Activated CD4-positive, alpha-beta T cell treated with anti-CD3 and anti-CD28 coated beads for 4 hours (primary cell): Measurements from ENCODE around the gene CLTCL1.

ENCODE experiments used
- DNase-seq, 2 donors: peaks; one replicate each; pipeline ENCODE4 v3.0.0-alpha.2; 2020

The CLTCL1 gene

DNA sequence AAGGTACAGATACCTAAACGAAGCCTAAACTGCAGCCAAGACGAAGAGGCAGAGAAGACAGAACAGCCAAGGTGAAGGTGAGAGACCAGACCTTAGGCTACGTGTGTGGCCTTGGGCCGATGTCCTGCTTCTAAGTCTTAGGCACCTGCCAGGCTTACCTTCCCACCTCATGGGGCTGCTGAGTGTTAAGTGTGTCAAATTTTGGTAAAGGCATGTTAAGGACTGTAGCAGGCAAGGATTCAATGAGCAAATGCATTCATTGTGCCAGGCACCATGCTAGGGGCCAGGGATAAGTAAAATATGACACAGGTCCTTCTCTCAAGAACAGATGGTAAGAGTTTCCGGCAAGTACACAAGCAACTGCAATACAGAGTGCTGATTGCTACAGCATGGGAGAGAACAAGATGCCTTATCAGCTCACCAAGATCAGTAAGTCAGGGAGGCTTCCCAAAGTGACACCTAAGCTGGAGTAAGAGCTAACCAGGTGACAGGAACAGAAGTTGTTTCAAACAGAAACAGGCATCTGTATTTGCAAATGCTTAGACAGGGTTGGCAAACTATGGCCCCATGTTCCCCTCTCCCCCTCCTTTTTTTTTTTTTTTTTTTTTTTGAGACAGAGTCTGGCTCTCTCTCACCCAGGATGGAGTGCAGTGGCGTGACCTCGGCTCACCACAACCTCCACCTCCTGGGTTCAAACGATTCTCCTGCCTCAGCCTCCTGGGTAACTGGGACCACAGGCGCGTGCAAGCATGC lies 46.7 kb downstream of the CLTCL1 start:
- no peak for DNase-seq

DNA sequence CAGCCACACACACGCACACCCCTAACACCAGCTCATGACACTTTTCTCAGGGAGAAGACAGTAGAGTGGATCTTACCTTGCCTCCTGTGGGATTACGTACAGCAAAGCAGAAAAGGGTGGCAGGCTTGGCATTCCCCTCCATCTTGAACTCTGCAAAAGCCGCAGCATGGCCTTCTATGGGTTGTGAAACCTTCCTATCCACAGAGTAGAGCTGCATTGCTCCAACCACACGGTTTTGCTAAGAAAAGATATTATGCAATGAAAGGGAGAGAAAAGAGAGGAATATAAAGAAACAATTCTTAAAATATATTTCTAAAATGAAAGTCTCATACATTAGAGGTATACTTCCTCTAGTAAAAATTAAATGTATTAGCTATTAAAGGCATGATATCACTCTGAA lies 48.8 kb downstream of the CLTCL1 start:
- DNase-seq = no peak

DNA sequence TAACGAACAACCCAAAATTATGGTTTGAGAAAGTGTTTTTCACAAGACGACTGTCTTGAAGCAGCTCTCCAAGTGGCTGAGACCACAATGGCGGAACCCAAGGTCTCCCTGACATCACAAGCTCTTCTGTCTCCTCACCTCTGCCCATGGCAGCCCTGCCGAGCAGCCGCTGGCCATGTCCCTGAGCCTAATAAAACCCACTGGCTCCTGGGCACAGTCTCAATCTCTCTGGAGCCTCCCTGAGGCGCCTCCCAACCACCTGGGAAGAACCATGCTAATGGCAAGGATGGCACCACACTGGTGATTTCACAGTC lies 50.0 kb downstream of the CLTCL1 start:
- DNase-seq = no peak

DNA sequence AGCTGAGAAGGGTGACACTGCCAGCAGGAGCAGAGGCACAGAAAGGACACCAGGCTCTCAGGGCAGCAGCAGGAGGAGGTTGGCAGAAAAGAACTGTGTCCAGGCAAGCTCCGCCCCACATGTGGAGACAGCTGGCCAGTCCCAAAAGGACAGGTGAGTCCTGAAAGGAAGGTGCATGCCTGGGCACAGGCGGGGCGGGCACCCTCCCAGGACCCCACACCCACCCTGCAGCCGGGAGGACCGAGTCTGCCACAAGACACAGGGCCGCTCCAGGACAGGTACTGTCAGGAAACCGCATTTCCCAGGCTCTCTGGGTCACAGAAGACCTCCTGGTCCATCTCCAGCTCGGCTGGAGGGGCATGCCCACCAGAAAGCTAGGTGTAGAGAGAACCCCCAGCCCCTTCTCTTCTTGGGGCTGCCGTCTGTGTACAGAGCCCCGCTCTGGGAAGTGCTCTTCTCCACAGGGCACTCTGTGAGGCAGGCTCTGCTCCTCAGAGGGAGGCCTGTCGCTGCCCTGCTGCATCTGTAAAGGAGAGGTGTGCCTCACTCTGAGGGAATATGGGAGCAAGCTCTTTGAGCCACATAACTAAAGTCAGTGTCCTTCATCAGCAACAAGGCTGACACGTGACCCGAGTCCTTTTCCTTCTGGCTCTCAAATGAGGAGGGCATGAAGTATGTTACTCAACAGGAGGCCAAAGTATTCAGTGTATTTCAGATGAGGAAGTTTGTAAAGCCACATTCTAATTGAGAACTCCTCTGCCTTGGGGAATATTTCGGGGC lies 50.5 kb downstream of the CLTCL1 start:
- DNase-seq = no peak

DNA sequence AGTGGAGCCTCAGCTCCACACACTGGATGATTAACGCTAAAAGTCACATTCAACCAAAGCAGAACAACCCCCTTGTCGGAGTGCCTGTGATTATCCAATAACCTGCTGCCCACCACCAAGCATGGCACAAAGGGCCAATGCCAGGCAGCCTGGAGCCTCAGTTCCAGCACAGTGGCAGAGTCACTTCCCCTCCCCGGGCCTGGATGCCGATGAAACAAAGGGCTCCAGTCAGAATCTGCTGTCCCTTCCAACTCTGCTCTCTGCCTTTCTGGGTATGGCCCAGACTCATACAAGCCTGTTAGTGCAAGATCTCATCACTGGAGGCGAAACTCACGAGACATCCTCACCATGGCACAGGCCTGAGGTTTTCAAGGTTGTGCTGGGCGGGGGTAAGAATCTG lies 52.1 kb downstream of the CLTCL1 start:
- no peak for DNase-seq

DNA sequence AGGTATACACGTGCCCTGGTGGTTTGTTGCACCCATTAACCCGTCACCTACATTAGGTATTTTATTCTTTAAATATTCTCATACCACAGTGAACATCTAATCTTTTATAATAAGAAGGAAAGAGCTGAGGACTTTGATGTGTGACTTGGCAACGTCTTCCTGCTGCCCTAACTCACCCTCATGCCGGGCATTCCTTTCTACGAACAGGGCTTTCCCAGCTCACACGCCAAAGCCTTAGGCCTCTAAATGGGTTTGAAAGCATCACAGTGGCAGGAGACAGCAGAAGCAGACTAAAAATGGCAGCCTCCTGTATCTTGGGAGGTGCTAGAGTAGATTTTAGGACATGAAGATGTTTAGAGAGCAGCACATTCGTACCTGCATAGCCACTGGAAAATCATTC lies 52.6 kb downstream of the CLTCL1 start:
- no peak for DNase-seq

DNA sequence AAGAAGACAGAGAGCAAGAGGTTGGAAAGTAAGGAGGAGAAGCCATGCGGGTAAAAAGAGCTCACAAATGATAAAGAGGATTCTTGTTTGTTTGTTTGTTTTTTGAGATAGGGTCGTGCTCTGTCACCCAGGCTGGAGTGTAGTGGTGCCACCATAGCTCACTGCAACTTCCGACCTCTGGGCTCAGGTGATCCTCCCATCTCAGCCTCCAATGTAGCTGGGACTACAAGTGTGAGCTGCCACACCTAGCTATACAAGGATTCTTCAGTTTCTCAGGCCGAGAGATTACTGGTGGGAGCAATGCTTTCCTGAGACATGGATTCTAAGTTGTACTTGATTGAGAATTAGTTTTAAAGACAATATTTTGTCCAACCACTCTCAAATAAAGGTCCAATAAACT lies 55.6 kb downstream of the CLTCL1 start:
- DNase-seq = no peak

DNA sequence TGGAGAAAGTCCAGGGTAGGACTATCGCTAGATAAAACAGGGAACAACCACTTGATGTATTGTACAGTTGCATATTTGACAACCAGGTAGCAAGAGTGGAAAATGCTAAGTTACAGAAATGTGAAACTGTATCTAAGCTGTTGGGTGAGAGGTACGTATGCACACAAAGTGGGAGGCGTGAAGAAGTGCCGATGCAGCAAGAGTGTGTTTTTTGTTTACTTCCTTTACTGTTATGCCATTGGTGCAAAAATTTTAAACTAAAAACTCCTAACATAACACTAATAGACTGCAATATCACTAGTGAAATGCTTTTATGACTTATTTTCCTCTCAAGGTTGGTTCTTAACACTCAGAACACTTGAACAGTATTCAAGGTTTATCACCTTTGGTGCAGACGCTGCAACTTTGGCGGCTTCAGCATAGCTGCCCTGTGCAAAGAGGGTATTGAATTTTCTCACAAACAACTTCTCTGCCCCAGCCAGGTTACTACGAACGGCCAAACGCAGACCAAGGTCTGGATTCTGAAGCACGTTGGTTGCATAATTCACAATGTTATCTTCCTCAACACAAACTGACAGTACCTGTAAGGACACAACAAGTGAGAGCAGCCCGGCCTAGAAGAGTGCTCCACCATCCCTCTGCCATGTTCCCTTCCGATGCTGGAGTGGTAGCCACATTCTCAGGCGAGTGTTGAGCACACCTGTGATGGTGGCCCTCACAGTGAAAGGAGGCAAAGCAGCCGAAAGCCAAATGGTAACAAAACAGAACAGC lies 57.2 kb downstream of the CLTCL1 start:
- DNase-seq = no peak

DNA sequence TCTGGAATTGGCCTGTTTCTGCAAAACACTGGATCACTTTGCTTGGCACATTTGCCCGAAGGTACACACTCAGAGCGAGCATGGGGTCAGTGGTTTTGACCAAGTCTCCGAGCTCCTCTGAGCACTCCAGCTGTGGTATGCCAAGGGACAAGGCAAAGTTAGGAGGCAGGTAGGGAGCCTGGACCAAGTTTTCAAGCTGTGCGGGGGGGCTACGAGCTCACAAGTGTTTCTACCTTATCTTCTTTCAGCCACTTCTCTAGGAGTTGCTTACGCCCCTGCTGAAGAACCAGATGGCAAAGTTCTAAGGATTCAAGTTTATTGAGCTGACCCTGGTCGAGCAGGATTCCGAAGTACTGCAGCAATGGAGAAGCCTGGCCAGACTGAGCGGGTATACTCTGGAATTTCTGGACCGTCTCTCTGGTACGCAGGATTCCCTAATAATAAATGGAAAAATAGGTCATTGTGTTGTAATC lies 58.3 kb downstream of the CLTCL1 start:
- DNase-seq = no peak

DNA sequence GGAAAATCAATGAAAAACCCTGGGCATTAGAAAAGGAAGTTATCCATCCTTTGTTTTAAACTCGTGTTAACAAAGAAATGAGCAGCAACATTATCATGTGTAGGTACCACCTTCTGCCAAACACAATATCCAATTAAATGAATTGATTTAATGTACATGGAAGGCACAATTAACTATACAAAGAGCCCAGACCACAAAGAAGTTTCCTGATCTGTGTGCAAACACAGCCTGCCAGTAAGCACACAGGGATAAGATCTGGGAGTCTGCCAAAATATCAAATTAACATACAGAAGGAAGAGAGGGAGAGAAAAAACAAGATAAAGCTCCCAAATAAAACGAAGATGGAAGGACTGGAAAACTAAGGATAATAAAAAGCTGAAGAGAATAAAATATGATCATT lies 58.9 kb downstream of the CLTCL1 start:
- no peak for DNase-seq

DNA sequence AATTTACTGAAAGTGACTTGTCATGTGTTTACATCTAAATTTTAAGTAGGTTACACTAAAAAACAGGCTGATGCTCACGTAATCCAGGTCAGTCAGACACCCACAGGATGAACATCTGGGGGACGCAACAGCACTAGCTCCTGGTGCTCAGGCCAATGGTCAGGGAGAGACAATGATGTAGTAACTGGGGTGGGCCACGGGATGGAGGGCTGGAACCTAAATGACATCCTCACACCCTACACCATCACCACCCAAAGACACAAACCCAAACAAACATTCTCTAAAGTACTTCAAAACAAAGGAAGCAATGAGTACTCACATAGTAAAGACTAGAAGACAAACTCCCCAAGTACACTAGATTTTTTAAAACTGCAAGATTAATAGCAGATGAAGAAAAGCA lies 59.5 kb downstream of the CLTCL1 start:
- DNase-seq = no peak

DNA sequence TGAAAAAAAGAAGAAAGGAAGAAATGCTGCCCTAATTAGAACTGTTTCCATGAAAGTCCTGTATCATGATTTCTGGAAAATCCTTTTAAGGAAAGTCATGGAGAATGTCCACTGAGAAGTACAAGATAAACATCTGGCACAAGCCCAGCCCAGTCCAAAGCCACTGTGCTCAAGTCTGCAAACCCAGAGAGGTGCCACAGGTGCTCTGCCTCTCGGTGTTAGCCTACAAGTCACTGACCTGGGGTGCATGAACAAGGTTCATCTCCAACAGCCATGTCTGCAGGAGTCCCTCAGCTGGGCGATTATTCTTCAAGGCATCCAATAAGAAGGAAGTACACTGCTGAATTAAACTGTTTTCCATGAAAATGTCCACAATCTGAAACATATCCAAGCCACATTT lies 61.9 kb downstream of the CLTCL1 start:
- DNase-seq = no peak

DNA sequence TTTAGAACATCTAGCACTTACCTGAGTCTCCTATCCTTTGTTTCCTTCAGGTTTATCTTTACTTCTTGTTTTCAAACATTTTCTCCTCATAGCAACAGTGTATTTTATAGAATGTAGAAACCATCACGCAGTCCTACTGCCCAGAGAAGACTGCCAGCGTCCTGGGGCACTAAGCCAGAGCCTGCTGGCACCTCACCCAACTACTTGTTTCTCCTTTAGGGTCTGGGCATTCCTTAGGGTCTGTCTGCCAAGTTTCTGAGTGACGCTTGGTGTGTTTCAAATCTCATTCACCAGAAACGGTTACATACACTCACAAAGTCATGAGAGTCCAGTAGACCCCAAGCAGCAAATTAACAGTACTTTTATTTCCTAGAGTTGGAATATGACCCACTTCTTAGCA lies 63.3 kb downstream of the CLTCL1 start:
- DNase-seq = no peak

DNA sequence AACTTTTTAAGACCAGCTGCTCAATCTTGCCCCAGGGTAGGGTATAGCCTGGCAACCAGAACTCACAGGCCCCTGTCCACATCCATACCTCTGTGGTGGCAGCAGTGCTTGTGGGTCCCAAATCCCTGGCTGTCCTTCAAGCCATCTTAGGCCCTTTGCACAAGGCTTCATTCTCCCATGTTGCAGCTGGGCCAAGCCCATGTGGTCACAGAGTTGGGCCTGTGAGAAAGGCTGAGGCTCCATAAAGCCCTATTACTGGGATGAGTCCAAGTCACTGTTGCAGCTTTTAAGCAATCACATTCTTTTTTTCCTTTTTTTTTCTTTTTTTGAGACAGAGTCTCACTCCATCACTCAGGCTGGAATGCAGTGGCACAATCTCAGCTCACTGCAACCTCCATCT lies 65.1 kb downstream of the CLTCL1 start:
- no peak for DNase-seq

DNA sequence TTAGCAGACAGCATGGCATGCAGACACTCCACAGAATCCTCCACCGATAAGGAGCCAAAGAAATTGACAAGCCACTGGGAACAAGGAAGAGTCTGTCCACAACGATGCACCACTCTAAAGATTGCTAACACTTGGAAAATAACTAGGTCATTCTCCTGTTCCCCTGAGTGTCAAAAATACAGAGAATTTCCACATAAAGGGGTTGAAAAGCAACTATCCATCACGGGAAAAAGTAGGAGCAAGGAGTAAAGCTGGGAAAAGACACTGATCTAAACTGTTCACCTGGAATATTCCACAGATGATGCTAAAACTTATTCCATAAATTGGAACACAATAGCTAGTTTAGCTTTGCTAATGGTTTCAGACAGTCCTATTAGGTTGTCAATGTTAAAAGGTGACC lies 66.0 kb downstream of the CLTCL1 start:
- DNase-seq = no peak

DNA sequence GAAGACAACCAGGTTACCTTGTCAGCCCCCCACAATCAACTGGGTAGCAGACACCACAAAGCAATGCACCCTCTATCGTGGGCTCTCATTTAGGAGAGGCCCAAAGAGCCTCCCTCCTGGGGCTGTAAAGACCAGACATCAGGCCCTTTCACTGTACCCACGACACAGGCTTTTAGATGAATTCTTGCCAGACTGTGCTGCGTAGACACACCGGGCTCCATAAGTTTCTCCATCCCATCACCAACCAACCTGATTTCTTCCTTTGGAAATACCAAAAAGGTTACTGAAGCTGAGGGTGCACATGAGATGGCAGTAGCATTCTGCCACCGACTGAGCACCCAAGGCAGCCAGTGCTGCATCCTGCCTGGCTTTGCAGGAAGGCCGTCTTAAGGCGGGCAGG lies 66.5 kb downstream of the CLTCL1 start:
- DNase-seq = no peak

DNA sequence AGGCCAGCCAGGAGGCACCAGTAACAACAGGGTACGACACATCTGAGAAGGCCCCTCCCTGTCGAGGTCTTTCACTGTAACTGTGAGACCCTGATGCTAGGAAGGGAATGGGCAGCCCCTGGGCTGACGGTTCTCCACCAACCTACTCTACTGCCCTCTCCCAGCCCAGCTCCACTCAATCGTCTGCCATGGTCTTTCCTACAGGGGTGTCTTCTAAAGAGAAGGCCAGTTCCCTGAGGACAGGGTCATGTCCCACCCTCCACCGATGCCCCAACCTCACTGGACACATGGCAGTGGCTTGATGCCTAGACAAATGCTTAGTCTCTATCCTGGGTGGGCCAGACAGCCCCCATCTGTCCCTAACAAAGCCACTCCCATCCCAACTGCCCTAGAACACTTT lies 67.0 kb downstream of the CLTCL1 start:
- DNase-seq = no peak

DNA sequence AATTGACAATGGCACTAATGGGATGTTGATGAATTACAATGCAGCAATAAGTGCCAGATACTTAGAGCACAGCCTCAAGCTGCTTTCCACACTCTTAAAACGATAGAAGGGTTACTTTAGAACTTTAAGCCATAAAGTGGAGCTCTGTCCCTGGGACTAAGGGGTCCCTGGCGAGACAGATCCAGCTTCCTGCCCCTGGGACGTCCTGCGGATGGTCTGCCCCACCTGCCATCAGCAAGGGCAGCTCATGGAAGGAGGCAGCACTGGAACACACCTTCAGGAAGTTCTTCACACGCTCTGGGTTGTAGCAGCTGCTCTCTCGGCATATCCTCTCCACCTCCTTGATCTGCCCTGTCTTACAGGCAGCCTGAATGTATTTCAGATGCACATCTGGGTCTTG lies 67.9 kb downstream of the CLTCL1 start:
- DNase-seq = no peak

DNA sequence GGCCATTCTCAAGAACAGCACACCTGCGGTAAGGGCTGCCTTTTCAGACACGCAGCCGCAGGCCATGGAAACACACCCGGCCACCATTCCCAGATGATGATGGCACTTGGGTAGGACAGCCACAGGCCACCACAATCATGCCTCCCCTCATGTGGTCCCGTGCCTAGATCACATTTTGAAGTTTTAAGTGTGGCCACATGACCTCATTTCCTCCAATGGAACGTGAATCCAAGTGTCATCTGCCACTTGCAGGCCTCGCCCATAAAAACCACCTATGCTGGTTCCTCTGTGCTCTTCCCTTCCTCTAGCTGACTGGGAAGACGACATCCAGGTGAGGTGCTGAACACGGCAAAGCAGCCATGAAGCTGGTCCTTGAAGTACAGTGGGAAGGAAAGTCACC lies 68.4 kb downstream of the CLTCL1 start:
- DNase-seq = no peak

DNA sequence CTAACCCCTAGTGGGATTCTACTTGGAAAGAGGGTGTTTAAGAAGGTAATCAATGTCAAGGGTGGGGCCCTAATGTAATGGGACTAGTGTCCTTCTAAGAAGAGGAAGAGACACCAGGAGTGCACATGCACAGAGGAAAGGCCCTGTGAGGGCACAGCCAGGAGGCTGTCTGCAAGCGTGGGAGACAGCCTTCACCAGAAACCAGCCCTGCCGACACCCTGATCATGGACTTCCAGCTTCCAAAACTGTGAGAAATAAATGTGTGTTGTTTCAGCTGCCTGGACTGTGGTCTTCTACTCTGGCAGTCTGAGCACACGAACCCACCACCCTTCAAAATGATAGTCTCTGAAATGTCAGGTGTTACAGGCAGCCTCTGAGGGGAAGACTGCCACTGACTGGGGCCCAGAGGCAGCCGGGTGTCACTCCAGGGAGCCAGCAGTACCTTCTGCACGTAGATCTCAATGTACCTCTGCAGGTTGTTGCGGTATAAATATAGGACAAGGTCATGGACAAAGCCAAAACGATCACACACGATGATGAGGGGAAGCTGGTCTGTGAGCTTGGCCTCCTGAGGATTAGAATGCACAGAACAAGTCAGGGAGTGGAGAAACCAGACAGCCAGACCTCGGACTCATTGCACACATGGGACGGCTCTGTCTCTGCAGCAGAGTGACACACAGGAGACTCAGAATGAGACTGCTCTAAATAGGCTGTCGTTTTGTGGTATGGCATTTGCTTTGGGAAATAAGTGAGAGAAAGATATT lies 69.1 kb downstream of the CLTCL1 start:
- DNase-seq = no peak

DNA sequence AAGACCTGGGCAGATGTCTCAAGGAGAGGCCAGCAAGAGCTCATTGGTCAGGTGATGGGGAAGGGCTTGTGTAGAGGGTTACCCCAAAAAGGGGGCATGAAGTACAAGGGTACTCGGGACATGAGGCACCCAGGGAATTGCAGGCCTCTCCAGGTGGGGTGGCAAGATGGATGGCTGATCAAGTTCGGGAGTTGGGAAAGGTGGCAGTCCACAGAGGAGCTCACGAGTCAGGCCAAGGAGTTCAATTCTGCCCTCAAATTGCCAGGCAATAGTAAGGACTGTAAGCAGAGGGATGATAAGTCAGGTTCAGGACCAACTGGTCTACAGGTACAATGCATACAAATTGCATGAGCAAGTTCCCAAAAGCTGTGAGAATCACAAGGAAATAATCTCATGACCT lies 70.7 kb downstream of the CLTCL1 start:
- DNase-seq = no peak

DNA sequence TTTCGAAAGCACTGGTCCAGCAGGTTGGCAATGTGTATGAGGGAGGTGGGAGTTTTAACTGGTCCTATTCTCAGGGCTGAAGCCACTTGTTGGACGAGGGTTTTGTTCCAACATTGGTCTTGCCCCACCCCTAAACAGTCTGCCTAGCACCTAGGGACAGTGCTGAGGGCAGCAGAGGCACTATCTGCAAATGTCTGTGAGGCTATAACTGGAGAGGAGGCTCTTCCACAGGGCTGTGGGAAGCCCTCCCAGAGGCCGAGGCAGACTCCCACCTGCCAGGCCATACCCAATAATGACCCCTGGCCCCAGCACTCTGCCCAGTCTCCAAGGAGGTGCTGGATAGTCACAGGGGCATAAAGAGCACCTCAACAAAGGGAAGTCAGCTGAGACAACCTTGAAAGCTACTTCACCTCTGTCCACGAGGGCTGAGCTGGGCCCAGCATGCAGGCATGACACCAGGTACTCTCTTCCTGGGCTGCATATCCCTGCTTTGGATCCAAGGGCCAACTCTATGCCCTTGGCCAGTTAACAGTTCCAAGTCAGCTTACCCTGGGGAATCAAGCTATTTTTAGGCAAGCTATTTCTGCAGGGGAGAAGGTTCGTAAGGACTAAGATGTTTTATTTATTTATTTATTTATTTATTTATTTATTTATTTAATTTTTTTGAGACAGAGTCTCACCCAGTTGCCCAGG lies 72.8 kb downstream of the CLTCL1 start:
- DNase-seq = no peak

DNA sequence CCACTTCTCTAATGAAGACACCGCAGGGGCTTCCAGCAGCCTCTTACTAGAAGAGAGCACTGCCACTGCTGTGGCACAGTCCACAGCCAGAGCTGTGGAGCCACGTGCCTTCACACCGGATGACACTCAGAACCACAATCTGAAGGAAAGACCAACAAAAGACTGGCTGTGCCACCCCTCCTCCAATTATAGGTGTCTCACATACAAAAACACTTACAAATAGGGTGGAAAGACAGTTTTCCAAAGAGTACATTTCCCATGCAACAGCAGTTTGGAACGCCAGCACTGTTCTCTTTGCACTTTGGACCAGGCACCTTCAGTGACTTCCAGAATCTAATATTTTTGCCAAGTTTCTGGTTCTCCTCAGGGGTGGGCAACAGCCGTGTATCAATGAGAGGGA lies 74.9 kb downstream of the CLTCL1 start:
- no peak for DNase-seq
